ENCODE measurements around the gene KRT3.

KRT3 gene

GRCh38 chr12:52813203-52813819 is 17.4 kb upstream of the KRT3 start:
- no peak for DNase-seq

DNA sequence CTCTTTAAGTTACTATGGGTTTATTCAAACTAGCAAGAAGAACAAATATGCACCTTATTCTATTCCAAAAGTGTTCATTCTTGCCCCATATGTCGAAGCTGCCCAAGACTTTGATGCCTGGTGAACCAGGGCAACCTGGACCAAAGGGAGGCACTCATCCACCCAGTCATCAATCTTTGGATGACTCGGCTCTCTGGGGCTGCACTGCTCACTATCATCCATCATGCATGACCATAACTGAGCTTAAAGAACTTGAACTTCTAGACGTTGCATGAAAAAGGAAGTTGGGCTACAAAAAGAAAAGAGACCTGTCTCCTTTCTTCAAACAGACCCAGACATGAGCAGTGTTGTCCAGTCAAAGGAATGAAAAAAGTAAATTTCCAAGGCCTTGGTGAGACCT is 16.8 kb upstream of the KRT3 start:
- no peak for DNase-seq

DNA sequence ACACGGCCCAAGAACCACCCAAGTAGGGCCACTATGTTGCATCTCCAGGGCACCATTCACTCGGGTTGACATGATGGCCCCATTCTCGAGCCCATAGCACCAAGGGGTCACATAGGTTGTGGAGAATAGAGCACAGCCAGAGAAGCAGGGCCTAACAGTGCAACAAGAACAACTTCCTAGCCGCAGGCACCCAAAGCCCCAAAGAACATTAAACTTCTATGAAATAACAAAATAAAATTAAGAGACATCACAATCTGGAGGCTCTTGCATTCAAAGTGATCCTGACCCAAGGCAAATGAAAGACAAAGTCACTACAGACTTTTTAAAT is 16.1 kb upstream of the KRT3 start:
- no peak for DNase-seq

- no peak for DNase-seq
Observed at GRCh38 chr12:52811191-52812072, 15.5 kb upstream of the KRT3 start.

DNA sequence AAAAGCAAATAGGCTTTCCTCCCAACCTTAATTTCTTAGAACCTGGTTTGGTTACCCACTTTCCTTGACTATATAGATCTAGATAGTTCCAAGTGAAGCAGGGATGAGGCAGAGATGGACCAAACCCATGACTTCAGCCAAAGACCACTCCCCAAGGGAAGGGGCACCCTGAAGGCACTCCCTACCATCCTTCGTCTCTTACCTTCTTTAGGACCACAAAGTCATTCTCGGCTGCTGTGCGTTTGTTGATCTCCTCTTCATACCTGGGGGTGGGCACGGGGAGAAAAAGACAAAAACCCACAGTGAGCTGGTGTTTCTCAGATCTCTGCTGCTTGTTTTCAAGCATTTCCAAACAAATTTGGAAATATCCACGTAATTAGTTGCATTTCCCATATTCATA is 14.6 kb upstream of the KRT3 start:
- DNase-seq, result no peak

- no peak for DNase-seq
Observed at GRCh38 chr12:52809166-52809565, 13.2 kb upstream of the KRT3 start.

- no peak for DNase-seq
Observed at GRCh38 chr12:52808573-52809160, 12.8 kb upstream of the KRT3 start.

DNA sequence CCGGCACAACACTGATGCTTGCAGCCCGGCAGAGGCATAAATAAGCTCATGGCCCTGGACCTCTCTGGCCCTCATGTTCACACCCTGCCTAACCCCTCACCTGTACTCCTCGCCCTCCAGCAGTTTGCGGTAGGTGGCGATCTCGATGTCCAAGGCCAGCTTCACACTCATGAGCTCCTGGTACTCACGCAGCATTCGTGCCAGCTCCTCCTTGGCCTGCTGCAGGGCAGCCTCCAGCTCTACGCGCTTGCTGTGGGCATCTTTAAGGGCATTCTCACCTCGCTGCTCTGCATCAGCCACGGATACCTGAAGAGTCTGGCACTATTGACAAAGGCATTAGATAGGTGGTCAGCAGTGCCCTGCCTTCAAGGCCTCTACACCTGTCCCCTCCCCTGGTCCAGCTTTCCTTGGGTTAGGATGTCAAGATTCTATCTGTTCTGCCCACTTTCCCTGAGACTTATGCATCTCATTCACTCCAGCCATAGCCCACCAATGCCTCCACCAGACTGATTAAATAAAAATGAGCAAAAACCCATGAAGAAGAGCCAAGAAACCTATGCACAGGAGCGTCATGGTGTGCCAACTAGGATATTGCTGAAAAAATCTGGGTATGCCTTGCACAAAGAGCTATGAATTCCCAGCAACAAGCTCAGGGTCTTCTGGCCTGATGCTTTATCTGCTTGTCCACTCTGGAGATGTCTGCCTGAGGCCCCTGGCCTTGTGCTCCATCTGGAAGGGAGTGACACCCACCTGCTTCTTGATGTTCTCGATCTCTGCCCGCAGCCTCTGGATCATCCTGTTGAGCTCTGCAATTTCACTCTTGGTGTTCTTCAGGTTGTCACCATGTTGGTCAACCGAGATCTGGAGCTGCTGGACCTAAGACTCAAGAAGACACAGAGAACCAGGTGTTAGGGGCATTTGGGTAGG is 11.9 kb upstream of the KRT3 start:
- DNase-seq, result no peak

GRCh38 chr12:52806821-52807543 is 11.1 kb upstream of the KRT3 start:
- DNase-seq, result no peak

DNA sequence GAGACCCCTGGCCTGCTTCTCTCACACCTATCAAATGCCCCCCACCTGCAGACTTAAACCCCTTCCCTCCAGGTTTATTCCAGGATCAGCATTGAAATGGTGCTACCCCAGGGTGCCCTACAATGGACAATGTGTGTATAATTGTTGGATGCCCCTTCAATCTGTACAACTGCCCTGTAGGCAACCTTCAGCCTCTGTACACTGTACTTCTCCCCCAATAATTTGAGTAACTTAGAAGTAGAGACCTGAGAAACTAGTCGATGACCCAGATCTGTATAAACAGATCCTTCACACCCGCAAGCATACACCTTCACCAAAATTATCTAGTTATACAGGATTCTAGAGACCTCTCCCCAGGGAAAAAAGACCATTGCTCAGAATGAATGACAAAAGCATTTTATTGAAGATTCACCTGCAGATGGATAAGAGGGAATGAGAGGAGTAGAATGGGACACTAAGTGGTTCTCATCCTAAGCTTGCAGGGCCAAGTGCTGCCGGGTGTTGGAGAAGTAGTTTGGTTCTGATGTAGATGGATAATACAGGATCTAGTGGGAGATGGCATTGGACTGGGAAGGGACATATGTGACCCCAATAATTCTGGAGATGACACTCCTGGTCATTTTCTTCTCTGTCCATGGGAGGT is 10.4 kb upstream of the KRT3 start:
- no peak for DNase-seq

- no peak for DNase-seq
Observed at GRCh38 chr12:52805739-52806138, 9.8 kb upstream of the KRT3 start.

DNA sequence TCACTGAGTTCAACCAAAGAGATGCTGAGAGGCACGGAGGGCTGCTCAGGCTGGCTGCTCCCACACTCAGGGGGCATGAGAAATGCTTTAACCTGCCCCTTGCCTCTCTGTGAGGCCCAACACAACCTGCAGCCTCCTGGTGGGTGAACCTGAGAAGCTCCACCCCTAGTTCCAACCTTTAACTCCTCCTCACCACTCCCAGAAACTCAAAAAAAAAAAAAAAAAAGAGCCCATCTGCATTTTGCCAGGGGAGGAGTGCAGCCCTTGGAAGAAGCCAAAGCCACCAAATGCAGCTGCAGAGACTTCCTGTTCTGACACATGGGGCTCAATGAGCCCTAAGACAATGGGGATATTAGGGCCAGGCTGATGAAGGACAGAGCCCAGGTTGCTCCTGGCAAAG is 9.1 kb upstream of the KRT3 start:
- no peak for DNase-seq

DNA sequence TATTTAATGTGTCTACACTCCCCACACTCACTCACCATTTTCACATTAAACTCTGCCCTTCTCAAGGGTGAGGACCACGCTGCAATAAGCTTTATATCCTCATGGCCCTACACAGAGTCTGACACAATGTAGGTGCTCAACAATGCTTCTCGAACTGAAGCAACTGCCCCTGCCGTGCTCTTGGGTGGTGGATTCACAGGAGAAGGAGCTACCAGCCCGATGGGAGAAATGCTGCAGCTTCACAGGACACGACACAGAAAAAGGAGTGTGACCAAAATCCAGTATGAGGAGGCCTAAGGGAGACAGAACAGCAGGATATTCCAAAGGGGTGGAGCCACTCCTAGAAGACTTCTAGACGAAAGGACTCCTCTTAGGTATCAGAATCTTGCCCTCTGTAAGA is 6.5 kb upstream of the KRT3 start:
- no peak for DNase-seq

DNA sequence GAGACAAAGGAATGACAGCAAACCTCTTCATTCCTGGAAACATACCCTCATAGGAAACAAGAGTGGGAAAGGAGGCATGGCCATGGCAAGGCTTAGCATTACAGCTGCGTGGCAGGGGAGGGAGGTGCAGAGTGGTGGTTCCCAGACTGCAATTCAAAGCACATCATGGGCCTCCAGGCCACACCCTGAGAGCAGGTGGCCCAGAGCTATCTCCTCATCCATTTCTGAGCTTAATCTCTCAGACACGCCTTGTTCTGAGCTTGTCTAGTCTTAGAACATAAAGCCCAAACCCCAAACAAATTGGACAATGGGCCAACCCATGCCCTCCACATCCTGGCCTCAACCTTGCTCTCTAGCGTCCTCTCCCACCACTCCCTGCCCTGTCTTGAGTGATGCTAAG is 5.9 kb upstream of the KRT3 start:
- no peak for DNase-seq

- no peak for DNase-seq
Observed at GRCh38 chr12:52800259-52800917, 4.5 kb upstream of the KRT3 start.

DNA sequence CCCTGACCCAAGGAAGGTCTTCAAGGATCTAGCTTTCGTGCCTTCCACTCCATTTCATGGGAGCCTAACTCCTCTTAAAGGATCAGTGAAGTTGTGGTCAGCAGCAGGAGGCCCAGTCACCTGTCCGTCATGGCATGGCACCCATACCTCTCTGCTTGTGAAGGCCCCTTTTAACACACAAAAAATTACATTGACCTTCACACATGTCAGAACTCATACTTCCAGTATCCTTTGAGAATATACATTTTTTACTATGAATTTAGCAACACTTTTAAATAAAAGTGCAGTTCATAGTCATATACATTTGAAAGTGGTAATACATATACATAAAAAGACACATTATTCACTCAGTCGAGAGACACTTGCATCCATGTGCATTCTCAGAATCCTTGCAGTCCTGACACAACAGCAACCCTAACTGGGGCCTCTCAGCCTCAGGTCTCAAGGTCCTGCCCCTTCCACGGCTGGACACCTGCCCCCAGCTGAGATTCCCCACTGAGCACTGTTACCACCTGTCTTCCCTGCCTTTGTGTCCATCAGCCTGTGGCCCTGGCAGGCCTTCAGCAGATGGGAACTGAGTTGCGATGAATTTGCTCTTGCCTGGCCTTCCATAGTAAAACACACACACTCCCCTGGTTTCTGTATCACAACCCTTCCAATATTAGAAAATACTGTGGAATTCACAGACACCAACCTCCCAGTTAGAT is 3.7 kb upstream of the KRT3 start:
- no peak for DNase-seq

- no peak for DNase-seq
Observed at GRCh38 chr12:52798671-52799504, 3.0 kb upstream of the KRT3 start.

DNA sequence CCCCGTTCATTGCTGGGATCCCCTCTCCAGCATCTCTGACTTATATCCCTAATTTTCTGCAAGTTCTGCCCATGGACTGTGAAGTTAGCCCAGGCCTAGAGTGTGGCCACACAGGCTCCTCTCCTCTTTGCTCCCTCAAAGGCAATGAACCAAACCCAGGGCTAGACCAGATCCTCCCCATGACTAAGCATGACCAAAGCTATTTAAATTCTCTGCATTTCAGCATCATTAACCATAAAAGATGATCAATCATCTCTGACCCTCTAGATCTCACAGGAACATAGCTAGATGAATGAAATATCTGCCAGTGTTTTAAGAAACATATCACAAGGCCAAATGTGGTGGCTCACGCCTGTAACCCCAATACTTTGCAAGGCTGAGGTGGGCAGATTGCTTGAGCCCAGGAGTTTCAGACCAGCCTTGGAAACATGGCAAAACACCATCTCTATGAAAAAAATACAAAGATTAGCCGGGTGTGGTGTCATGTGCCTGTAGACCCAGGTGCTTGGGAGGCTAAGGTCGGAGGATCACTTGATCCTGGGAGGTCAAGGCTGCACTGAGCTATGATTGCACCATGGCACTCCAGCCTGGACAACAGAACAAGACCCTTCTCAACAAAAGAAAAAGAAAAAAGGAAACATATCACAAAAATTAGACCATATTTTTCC is 2.2 kb upstream of the KRT3 start:
- DNase-seq, result no peak

GRCh38 chr12:52797529-52797894 is 1.6 kb upstream of the KRT3 start:
- DNase-seq, result no peak

All from CD4-positive, alpha-beta T cell treated with Interleukin-6 for 4 hours (primary cell).